Endometrium (tissue), 2 donors: ENCODE measurements around the gene CPSF4L.

Source experiments
- FAIRE-seq: peaks from 2 replicates; lab custom pipeline; 2012; peaks lifted over from hg19 to GRCh38; lab: Jason Lieb, UNC
- donor health status: control.
- donor health status: control.

The CPSF4L gene

GRCh38 chr17:73203135-73203787 is 58.4 kb downstream of the CPSF4L start:
- FAIRE-seq: no peak

- no peak for FAIRE-seq
These were observed 60.2 kb downstream of the CPSF4L start for GRCh38 chr17:73201215-73202069.

- no peak for FAIRE-seq
These were observed 61.2 kb downstream of the CPSF4L start for GRCh38 chr17:73200476-73200875.

GRCh38 chr17:73199751-73200317 is 61.8 kb downstream of the CPSF4L start:
- no peak for FAIRE-seq

GRCh38 chr17:73198930-73199260 is 62.8 kb downstream of the CPSF4L start:
- FAIRE-seq: no peak
